SKM-1 (cell line): Measurements from ENCODE around the gene SLC27A2.

Experiments used
- DNase-seq: peaks from one replicate; lab custom pipeline; 2025; ENCODE audit not compliant: unreplicated experiment; lab: John Stamatoyannopoulos, UW

The SLC27A2 gene

GRCh38 chr15:50236433-50236832, 54.4 kb downstream of the SLC27A2 start:
- no peak for DNase-seq

DNA sequence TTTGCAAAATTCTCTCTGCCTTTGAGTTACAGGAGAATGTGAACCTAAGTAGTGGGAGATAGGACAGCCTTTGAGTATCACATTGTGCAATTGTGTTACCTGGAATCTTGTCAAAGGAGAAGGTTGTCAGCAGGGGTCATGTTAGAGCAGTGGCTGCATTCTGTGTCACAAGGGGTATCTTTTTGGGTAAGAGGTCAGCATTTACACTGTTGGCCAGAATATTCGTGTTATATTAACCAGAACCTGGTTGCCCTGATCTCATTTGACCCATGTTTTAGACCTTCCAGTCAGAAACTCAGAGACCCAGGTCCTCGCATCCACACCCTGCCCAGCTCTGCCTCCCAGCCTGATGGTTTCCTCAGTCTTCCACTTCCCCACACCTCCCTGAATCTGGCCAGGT, 56.3 kb downstream of the SLC27A2 start:
- no peak for DNase-seq

- no peak for DNase-seq
These were observed 59.9 kb downstream of the SLC27A2 start for GRCh38 chr15:50241684-50242450.

DNA sequence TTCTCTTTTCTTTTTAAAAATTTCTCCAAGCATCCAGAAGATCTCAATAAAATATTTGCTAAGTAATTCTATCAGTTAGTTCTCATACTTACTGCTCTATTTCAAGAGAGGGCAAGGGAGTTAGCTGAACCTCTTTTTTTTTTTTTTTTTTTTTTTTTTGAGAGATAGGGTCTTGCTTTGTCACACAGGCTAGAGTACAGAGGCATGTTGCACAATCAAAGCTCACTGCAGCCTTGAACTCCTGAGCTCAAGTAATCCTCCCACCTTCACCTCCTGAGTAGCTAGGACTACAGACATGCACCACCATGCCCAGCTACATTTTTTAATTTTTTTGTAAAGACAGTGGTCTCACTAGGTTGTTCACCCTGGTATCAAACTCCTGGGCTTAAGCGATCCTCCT, 62.2 kb downstream of the SLC27A2 start:
- DNase-seq: no peak

GRCh38 chr15:50244959-50245624, 63.1 kb downstream of the SLC27A2 start:
- no peak for DNase-seq

- DNase-seq: no peak
These were observed 64.6 kb downstream of the SLC27A2 start for GRCh38 chr15:50246631-50247030.

DNA sequence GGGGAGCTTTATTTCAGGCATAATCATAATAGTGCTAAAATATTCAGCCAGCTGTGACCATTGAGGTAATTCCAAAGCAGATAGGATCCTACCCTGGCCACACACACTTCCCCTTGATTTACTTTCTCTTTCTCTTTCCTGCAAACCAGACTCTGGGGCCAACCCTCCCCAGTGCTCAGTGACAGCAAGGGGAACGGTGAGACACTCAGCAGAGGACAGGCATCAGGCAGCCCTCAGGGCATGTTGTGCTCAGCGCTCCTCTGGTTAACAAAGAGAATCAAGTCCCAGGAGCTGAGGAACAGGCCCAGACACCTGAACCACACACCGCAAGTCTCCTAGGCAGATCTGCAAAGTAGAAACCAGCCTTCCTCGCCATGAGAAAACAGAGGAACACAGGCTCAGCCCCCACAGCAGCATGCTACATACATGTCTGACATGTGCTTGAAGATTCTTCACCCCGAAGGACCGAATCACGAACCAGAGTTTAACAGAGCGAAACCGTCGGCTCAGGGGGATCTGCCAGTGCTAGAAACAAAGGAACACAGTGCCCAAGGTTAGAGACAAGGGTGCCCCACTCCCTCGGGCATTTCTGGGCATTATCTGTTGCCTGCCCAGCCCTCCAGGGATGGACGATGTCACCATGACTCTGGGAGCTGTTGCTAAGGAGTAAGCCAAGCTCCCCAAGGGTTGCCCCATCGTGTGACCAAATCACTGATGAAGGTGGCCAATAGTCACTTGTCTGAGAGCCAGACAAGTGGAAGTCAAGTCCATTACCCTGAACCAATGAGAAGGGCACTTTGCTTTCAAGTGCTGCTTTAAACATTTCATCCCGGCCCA, 66.0 kb downstream of the SLC27A2 start:
- peak; percentile 15 for DNase-seq

GRCh38 chr15:50248994-50249582, 67.1 kb downstream of the SLC27A2 start:
- DNase-seq: no peak

GRCh38 chr15:50249704-50250103, 67.7 kb downstream of the SLC27A2 start:
- DNase-seq: no peak

DNA sequence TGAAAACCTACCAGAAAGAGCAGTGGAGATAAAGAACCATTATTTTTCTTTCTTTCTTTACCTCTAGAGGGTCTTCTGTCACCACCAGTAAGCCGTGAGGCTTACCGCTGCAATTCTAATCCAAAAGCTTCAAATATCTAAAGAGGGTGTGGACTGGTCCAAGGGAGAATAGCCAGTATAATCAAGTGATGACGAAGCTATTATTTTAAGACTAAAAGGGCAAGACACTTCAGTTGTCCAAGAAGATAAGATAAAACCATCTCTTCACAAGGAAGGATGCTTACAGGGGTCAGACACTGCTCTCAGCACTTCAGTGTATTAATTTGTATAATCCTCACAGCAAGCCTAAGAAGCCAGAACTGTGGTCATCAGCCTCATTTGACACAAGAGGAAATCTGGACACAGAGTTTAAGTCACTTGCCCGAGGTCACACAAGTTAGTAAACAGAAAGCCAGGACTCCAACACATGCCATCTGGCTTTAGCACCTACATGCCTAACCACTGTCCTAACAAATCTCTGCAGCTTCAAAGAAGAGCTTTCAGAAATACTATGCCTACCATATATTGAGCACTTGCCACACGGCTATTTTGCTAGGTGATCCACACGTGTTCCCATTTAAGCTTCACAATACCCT, 68.9 kb downstream of the SLC27A2 start:
- DNase-seq: no peak

GRCh38 chr15:50251638-50252182, 69.7 kb downstream of the SLC27A2 start:
- no peak for DNase-seq

GRCh38 chr15:50252556-50252955, 70.6 kb downstream of the SLC27A2 start:
- DNase-seq: no peak

GRCh38 chr15:50256188-50257041, 74.4 kb downstream of the SLC27A2 start:
- no peak for DNase-seq

- DNase-seq: no peak
These were observed 75.3 kb downstream of the SLC27A2 start for GRCh38 chr15:50257332-50257731.

DNA sequence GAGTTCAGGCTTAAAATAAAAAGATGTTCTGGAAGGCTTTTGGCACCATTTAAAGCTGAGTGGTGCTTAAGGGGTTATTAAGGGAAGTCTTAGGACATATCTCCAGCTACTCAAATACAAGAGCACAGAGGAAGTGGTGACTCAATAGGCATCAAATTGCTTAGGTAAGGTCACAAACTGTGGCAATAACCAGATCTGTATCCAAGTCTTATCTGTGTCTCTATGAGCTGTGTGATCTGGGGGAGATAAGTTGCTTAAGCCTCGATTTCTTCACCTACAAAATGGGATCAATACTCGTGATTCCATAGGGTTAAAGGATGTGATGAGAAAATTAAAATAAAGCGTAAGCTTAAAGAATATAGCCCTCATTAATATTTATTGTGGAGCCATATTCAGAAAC, 75.9 kb downstream of the SLC27A2 start:
- DNase-seq: peak; percentile 93

GRCh38 chr15:50259276-50259675, 77.3 kb downstream of the SLC27A2 start:
- no peak for DNase-seq

GRCh38 chr15:50260969-50261496, 79.0 kb downstream of the SLC27A2 start:
- DNase-seq: no peak

GRCh38 chr15:50261981-50262380, 80.0 kb downstream of the SLC27A2 start:
- DNase-seq: no peak

GRCh38 chr15:50262533-50262932, 80.5 kb downstream of the SLC27A2 start:
- DNase-seq: peak; percentile 18
